Endothelial cell of umbilical vein (primary cell): Measurements from ENCODE around the gene MTARC2.

Experiments
- EZH2 ChIP-seq: IDR thresholded peaks from 2 replicates; pipeline ENCODE4 v1.6.1; 2012; ENCODE audit warnings: borderline replicate concordance, low read depth, mild to moderate bottlenecking, moderate library complexity, low read length, inconsistent platforms; ENCODE audit not compliant: severe bottlenecking
- FOS ChIP-seq: IDR thresholded peaks from 2 replicates; pipeline ENCODE4 v1.6.1; 2011; ENCODE audit warnings: mild to moderate bottlenecking, low read length, moderate library complexity, borderline replicate concordance; ENCODE audit not compliant: insufficient read depth
- GATA2 ChIP-seq: IDR thresholded peaks from 2 replicates; pipeline ENCODE4 v1.7.0; 2011; ENCODE audit warnings: low read depth, mild to moderate bottlenecking, moderate library complexity, mixed read lengths, low read length; ENCODE audit not compliant: insufficient read length, insufficient read depth
- JUN ChIP-seq: IDR thresholded peaks from 2 replicates; pipeline ENCODE4 v1.6.1; 2011; ENCODE audit warnings: borderline replicate concordance, low read depth; ENCODE audit not compliant: insufficient read length, insufficient read depth
- MAX ChIP-seq: IDR thresholded peaks from 2 replicates; pipeline ENCODE4 v1.6.1; 2011; ENCODE audit not compliant: insufficient read depth, insufficient read length
- POLR2A ChIP-seq: IDR thresholded peaks from 2 replicates; pipeline ENCODE4 v1.6.1; 2012; ENCODE audit warnings: low read depth, mild to moderate bottlenecking, control low read depth, low read length
- POLR2AphosphoS5 ChIP-seq: IDR thresholded peaks from 2 replicates; pipeline ENCODE4 v1.6.1; 2012; ENCODE audit warnings: low read depth, mild to moderate bottlenecking, control low read depth, low read length, moderate library complexity; ENCODE audit not compliant: insufficient read depth
- TF ChIP-seq, protein P1 (sequence below), 2 donors: IDR thresholded peaks; 1 replicate in 1 of 2; 2 replicates in 1 of 2; pipeline ENCODE4 v1.5.1; 2011; ENCODE audit warnings: low read length in 2 of 2, mild to moderate bottlenecking in 2 of 2, moderate library complexity in 2 of 2, control low read depth in 1 of 2, inconsistent platforms in 1 of 2, low read depth in 1 of 2; ENCODE audit not compliant: insufficient read depth in 1 of 2; ENCODE audit errors: extremely low read depth in 1 of 2

- TF ChIP-seq MAX (peak; percentile 55), POLR2AphosphoS5 (no peak), POLR2A (no peak), EZH2 (no peak), GATA2 (no peak), JUN (no peak), FOS (no peak)
- TF ChIP-seq, protein P1, sequence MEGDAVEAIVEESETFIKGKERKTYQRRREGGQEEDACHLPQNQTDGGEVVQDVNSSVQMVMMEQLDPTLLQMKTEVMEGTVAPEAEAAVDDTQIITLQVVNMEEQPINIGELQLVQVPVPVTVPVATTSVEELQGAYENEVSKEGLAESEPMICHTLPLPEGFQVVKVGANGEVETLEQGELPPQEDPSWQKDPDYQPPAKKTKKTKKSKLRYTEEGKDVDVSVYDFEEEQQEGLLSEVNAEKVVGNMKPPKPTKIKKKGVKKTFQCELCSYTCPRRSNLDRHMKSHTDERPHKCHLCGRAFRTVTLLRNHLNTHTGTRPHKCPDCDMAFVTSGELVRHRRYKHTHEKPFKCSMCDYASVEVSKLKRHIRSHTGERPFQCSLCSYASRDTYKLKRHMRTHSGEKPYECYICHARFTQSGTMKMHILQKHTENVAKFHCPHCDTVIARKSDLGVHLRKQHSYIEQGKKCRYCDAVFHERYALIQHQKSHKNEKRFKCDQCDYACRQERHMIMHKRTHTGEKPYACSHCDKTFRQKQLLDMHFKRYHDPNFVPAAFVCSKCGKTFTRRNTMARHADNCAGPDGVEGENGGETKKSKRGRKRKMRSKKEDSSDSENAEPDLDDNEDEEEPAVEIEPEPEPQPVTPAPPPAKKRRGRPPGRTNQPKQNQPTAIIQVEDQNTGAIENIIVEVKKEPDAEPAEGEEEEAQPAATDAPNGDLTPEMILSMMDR (IDR thresholded peaks at IDR 0.05; ENCODE audit: extremely low read depth in 1 of 2, insufficient read depth in 1 of 2, low read depth in 1 of 2, low read length in 2 of 2), result peak in 1 of 2 donors; percentile 6
Observed at GRCh38 chr1:220813013-220813412, 64.9 kb downstream of the MTARC2 start.
